Endodermal cell (in vitro differentiated cells): ENCODE data around the gene TNS3. TPM values are rescaled to one million over a fixed set of nuclear protein-coding genes. Genes with fewer than 3 reads are reported as not detected.

Experiments used
- DNase-seq: peaks from one replicate; pipeline ENCODE4 v3.0.0-alpha.2; 2017
- H3K27ac ChIP-seq: 2 replicates; pipeline ENCODE4 v1.5.1; 2013; ENCODE audit warnings: mild to moderate bottlenecking, low read depth, low read length, moderate library complexity
- H3K27me3 ChIP-seq: 2 replicates; pipeline ENCODE4 v1.6.1; 2013; ENCODE audit warnings: mild to moderate bottlenecking, low read length, moderate library complexity; ENCODE audit not compliant: insufficient read depth, control insufficient read depth, poor library complexity, severe bottlenecking
- H3K36me3 ChIP-seq: 2 replicates; pipeline ENCODE4 v1.7.0; 2013; ENCODE audit warnings: mild to moderate bottlenecking, low read length, moderate library complexity; ENCODE audit not compliant: control insufficient read depth, insufficient read depth
- H3K4me1 ChIP-seq: one replicate; pipeline ENCODE4 v1.7.0; 2013; ENCODE audit warnings: low read length; ENCODE audit not compliant: control insufficient read depth, insufficient read depth
- H3K4me3 ChIP-seq: 2 replicates; pipeline ENCODE4 v1.5.1; 2013; ENCODE audit warnings: mild to moderate bottlenecking, low read length, moderate library complexity
- H3K9ac ChIP-seq: 2 replicates; pipeline ENCODE4 v1.6.1; 2013; ENCODE audit warnings: mild to moderate bottlenecking, low read length, moderate library complexity; ENCODE audit not compliant: poor library complexity, severe bottlenecking; ENCODE audit errors: extremely low read depth
- H3K9me3 ChIP-seq: 2 replicates; pipeline ENCODE4 v1.6.1; 2013; ENCODE audit warnings: mild to moderate bottlenecking, low read length, moderate library complexity; ENCODE audit not compliant: control insufficient read depth
- H3K27ac Mint-ChIP-seq: 2 replicates; pipeline ENCODE4 v1.8.0; 2020; ENCODE audit warnings: mixed read lengths
- H3K27me3 Mint-ChIP-seq: 2 replicates; pipeline ENCODE4 v1.8.0; 2021; ENCODE audit warnings: mild to moderate bottlenecking, mixed read lengths; ENCODE audit not compliant: insufficient read depth
- H3K36me3 Mint-ChIP-seq: 2 replicates; pipeline ENCODE4 v1.8.0; 2020; ENCODE audit warnings: low read depth, mixed read lengths
- H3K4me1 Mint-ChIP-seq: 2 replicates; pipeline ENCODE4 v1.8.0; 2020; ENCODE audit warnings: mixed read lengths
- H3K4me3 Mint-ChIP-seq: 2 replicates; pipeline ENCODE4 v1.8.0; 2020; ENCODE audit warnings: mild to moderate bottlenecking, moderate library complexity, mixed read lengths
- H3K9me3 Mint-ChIP-seq: 2 replicates; pipeline ENCODE4 v1.8.0; 2020; ENCODE audit warnings: mild to moderate bottlenecking, mixed read lengths
- CTCF ChIP-seq: fragments of 200-600 bp; sonication (generic); conservative IDR thresholded peaks from 2 replicates; pipeline ENCODE4 v1.5.0; 2021; ENCODE audit warnings: antibody characterized with exemption, mild to moderate bottlenecking
- WGBS, 2 experiments: methylation state at CpG; one replicate each; pipeline versions ENCODE4 v1.1.5 to v1.1.7; 2013; ENCODE audit warnings: missing lambda C conversion rate in 2 of 2, mixed read lengths in 1 of 2; ENCODE audit not compliant: insufficient coverage in 1 of 2, insufficient read length in 1 of 2; 5-methylcytosine and 5-hydroxymethylcytosine counted together
- total RNA-seq, 2 donors: library from RNA; stranded (reverse); fragmentation: NEBNext Ultra II Directional in 1 of 2; extraction: Animal tissue kit (Norgen Biotek cat#: 25700) in 1 of 2; gene quantifications; 2 replicates in 1 of 2; 3 replicates in 1 of 2; pipeline ENCODE4 v1.2.1, GENCODE V29; 2021

Gene TNS3
- total RNA-seq, 2 donors from 2014 or later: 33.8 to 38.5 TPM

- no peak overlapping the region for H3K27ac ChIP-seq
- no peaks in the 10 kb centered on the region for H3K9me3 Mint-ChIP-seq
- peak overlapping the region; percentile 30 for H3K27ac Mint-ChIP-seq
- DNase-seq: no peak
- no peaks in the 10 kb centered on the region for H3K27me3 Mint-ChIP-seq
- peaks cover 15% of the 10 kb centered on the region for H3K36me3 Mint-ChIP-seq
- peaks cover 11% of the 10 kb centered on the region for H3K36me3 ChIP-seq
- H3K9me3 ChIP-seq: no peaks in the 10 kb centered on the region
- H3K4me1 ChIP-seq: peaks cover 5% of the 10 kb centered on the region
- no peak overlapping the region for H3K4me3 Mint-ChIP-seq
- 76 to 80% methylated on average over 5 of the region's 5 CpGs for WGBS, 2 experiments
- no peak for TF ChIP-seq CTCF
- peaks cover 17% of the 10 kb centered on the region for H3K4me1 Mint-ChIP-seq
- H3K27me3 ChIP-seq: no peaks in the 10 kb centered on the region
- H3K9ac ChIP-seq: no peak overlapping the region
- no peak overlapping the region for H3K4me3 ChIP-seq
Observed at GRCh38 chr7:47367369-47367768, 214.5 kb downstream of the TNS3 start.

- Histone ChIP-seq H3K36me3 (peaks cover 11% of the 10 kb centered on the region), H3K9me3 (no peaks in the 10 kb centered on the region), H3K27ac (no peak overlapping the region), H3K9ac (no peak overlapping the region), H3K4me1 (peaks cover under 1% of the 10 kb centered on the region), H3K4me3 (no peak overlapping the region), H3K27me3 (no peaks in the 10 kb centered on the region)
- peak overlapping the region; percentile 30 for H3K27ac Mint-ChIP-seq
- peaks cover 15% of the 10 kb centered on the region for H3K36me3 Mint-ChIP-seq
- H3K27me3 Mint-ChIP-seq: no peaks in the 10 kb centered on the region
- peaks cover 14% of the 10 kb centered on the region for H3K4me1 Mint-ChIP-seq
- no peak for DNase-seq
- H3K4me3 Mint-ChIP-seq: no peak overlapping the region
- 95 to 100% methylated on average over 6 to 8 of the region's 8 CpGs for WGBS, 2 experiments
- no peaks in the 10 kb centered on the region for H3K9me3 Mint-ChIP-seq
- TF ChIP-seq CTCF: no peak
Observed at GRCh38 chr7:47366960-47367359, 215.0 kb downstream of the TNS3 start.

- H3K27me3 ChIP-seq: no peaks in the 10 kb centered on the region
- DNase-seq: no peak
- H3K4me1 ChIP-seq: no peaks in the 10 kb centered on the region
- Mint-ChIP-seq H3K4me1 (peaks cover 7% of the 10 kb centered on the region), H3K4me3 (no peak overlapping the region), H3K9me3 (no peaks in the 10 kb centered on the region), H3K27me3 (no peaks in the 10 kb centered on the region), H3K27ac (no peak overlapping the region), H3K36me3 (peaks cover 15% of the 10 kb centered on the region)
- no peak for TF ChIP-seq CTCF
- peaks cover 11% of the 10 kb centered on the region for H3K36me3 ChIP-seq
- H3K9ac ChIP-seq: no peak overlapping the region
- H3K4me3 ChIP-seq: no peak overlapping the region
- no peaks in the 10 kb centered on the region for H3K9me3 ChIP-seq
- WGBS, 2 experiments: 94 to 97% methylated on average over 6 to 7 of the region's 7 CpGs
- H3K27ac ChIP-seq: no peak overlapping the region
Observed at GRCh38 chr7:47366211-47366610, 215.7 kb downstream of the TNS3 start.
